RCC 7860 (cell line): ENCODE results near the gene ARL14EPL.
"Not testable (repeated sequence)": the region's sequence is repeated elsewhere in the genome, so short reads cannot be mapped to it uniquely, and the experiment has no call there.

Source experiments
- DNase-seq: peaks from one replicate; pipeline ENCODE4 v3.0.0-alpha.2; 2015; ENCODE audit warnings: low spot score
- FAIRE-seq: peaks from 2 replicates; lab custom pipeline; 2012; peaks lifted over from hg19 to GRCh38; lab: Jason Lieb, UNC

The ARL14EPL gene

GRCh38 chr5:116046261-116046660, 14.0 kb downstream of the ARL14EPL start:
- no peak for FAIRE-seq

GRCh38 chr5:116046823-116047222, 14.6 kb downstream of the ARL14EPL start:
- DNase-seq, result no peak
- FAIRE-seq, result no peak

More at GRCh38 chr5:116046261-116046660, 14.0 kb downstream of the ARL14EPL start:
- no peak for DNase-seq

- FAIRE-seq, result no peak
- DNase-seq, result no peak
These were observed 26.2 kb downstream of the ARL14EPL start for GRCh38 chr5:116058346-116058936.

GRCh38 chr5:116062352-116062751, 30.1 kb downstream of the ARL14EPL start:
- FAIRE-seq, result no peak
- DNase-seq, result no peak

GRCh38 chr5:116063950-116064349, 31.7 kb downstream of the ARL14EPL start:
- no peak for DNase-seq

GRCh38 chr5:116068028-116068632, 35.9 kb downstream of the ARL14EPL start:
- DNase-seq, result peak; percentile 40
- FAIRE-seq, result peak; percentile 88

More at GRCh38 chr5:116063950-116064349, 31.7 kb downstream of the ARL14EPL start:
- FAIRE-seq, result no peak

- DNase-seq (no peak), FAIRE-seq (no peak)
These were observed 38.9 kb downstream of the ARL14EPL start for GRCh38 chr5:116071211-116071610.

- no peak for FAIRE-seq
These were observed 43.0 kb downstream of the ARL14EPL start for GRCh38 chr5:116075191-116075831.

GRCh38 chr5:116076496-116076895, 44.2 kb downstream of the ARL14EPL start:
- FAIRE-seq (no peak), DNase-seq (no peak)

More at GRCh38 chr5:116075191-116075831, 43.0 kb downstream of the ARL14EPL start:
- no peak for DNase-seq

- DNase-seq (no peak), FAIRE-seq (no peak)
These were observed 45.9 kb downstream of the ARL14EPL start for GRCh38 chr5:116078199-116078598.

- no peak for FAIRE-seq
- DNase-seq, result no peak
These were observed 52.0 kb downstream of the ARL14EPL start for GRCh38 chr5:116084287-116084691.

- peak; percentile 81 for DNase-seq
- no peak for FAIRE-seq
These were observed 52.8 kb downstream of the ARL14EPL start, which contains the start of gene COMMD10 for GRCh38 chr5:116084871-116085715. COMMD10 (plus strand) TSS chr5:116085025.

- DNase-seq, FAIRE-seq: not testable (repeated sequence)
These were observed 54.0 kb downstream of the ARL14EPL start for GRCh38 chr5:116086309-116086708.

GRCh38 chr5:116088062-116088461, 55.8 kb downstream of the ARL14EPL start:
- DNase-seq (no peak), FAIRE-seq (no peak)

GRCh38 chr5:116090302-116090701, 58.0 kb downstream of the ARL14EPL start:
- FAIRE-seq (no peak), DNase-seq (no peak)

GRCh38 chr5:116091416-116091815, 59.1 kb downstream of the ARL14EPL start:
- no peak for DNase-seq
- no peak for FAIRE-seq

GRCh38 chr5:116097301-116097700, 65.0 kb downstream of the ARL14EPL start:
- DNase-seq (no peak), FAIRE-seq (no peak)

GRCh38 chr5:116098998-116099397, 66.7 kb downstream of the ARL14EPL start:
- DNase-seq (no peak), FAIRE-seq (no peak)

- not testable (repeated sequence) for DNase-seq, FAIRE-seq
These were observed 72.7 kb downstream of the ARL14EPL start for GRCh38 chr5:116104941-116105340.
